Measurements from ENCODE around the gene HCN2. TPM values are rescaled to one million over a fixed set of nuclear protein-coding genes. Genes with fewer than 3 reads are reported as not detected.

Gene HCN2
- total RNA-seq, 1 donor from 2014 or later: 0.52 TPM

DNA sequence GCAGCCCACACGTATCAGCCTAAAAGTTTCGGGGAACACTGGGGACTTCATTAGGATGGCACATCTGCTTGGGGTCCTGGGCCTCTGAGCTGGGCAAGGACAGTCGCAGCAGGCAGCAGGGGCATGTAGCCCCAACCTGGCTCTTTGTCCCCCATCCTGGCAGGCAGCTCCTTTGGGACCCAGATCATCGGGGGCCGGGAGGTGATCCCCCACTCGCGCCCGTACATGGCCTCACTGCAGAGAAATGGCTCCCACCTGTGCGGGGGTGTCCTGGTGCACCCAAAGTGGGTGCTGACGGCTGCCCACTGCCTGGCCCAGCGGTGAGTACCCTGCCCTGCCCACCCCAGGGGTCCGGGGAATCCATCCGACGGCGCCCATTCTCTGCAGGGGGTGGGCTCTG, 42.6 kb upstream of the HCN2 start:
- no peaks in the 10 kb centered on the region for H3K9me3 ChIP-seq
- DNase-seq: no peak
- H3K27me3 ChIP-seq: no peaks in the 10 kb centered on the region
- no peaks in the 10 kb centered on the region for H3K4me1 ChIP-seq
- TF ChIP-seq, protein P1, sequence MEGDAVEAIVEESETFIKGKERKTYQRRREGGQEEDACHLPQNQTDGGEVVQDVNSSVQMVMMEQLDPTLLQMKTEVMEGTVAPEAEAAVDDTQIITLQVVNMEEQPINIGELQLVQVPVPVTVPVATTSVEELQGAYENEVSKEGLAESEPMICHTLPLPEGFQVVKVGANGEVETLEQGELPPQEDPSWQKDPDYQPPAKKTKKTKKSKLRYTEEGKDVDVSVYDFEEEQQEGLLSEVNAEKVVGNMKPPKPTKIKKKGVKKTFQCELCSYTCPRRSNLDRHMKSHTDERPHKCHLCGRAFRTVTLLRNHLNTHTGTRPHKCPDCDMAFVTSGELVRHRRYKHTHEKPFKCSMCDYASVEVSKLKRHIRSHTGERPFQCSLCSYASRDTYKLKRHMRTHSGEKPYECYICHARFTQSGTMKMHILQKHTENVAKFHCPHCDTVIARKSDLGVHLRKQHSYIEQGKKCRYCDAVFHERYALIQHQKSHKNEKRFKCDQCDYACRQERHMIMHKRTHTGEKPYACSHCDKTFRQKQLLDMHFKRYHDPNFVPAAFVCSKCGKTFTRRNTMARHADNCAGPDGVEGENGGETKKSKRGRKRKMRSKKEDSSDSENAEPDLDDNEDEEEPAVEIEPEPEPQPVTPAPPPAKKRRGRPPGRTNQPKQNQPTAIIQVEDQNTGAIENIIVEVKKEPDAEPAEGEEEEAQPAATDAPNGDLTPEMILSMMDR (IDR thresholded peaks at IDR 0.05): no peak
- no peak for ATAC-seq
- H3K4me3 ChIP-seq: no peak overlapping the region
- H3K27ac ChIP-seq: no peak overlapping the region
- intact Hi-C loops (cut with DNase I): no loop called here
- H3K36me3 ChIP-seq: peaks cover 5% of the 10 kb centered on the region

GRCh38 chr19:547836-548720, 41.6 kb upstream of the HCN2 start:
- H3K4me1 ChIP-seq: no peaks in the 10 kb centered on the region
- no peak overlapping the region for H3K4me3 ChIP-seq
- no peak overlapping the region for H3K27ac ChIP-seq
- H3K9me3 ChIP-seq: no peaks in the 10 kb centered on the region
- no peaks in the 10 kb centered on the region for H3K36me3 ChIP-seq
- intact Hi-C loops (cut with DNase I): no loop called here
- ATAC-seq (no peak), DNase-seq (no peak)
- TF ChIP-seq, protein P1 (IDR thresholded peaks at IDR 0.05): no peak
- H3K27me3 ChIP-seq: no peaks in the 10 kb centered on the region

GRCh38 chr19:548886-549830, 40.5 kb upstream of the HCN2 start:
- H3K4me3 ChIP-seq: no peak overlapping the region
- H3K9me3 ChIP-seq: no peaks in the 10 kb centered on the region
- TF ChIP-seq, protein P1 (IDR thresholded peaks at IDR 0.05): no peak
- no peaks in the 10 kb centered on the region for H3K36me3 ChIP-seq
- H3K27me3 ChIP-seq: no peaks in the 10 kb centered on the region
- DNase-seq: no peak
- intact Hi-C loops (cut with DNase I): no loop called here
- H3K27ac ChIP-seq: no peak overlapping the region
- no peaks in the 10 kb centered on the region for H3K4me1 ChIP-seq
- no peak for ATAC-seq

DNA sequence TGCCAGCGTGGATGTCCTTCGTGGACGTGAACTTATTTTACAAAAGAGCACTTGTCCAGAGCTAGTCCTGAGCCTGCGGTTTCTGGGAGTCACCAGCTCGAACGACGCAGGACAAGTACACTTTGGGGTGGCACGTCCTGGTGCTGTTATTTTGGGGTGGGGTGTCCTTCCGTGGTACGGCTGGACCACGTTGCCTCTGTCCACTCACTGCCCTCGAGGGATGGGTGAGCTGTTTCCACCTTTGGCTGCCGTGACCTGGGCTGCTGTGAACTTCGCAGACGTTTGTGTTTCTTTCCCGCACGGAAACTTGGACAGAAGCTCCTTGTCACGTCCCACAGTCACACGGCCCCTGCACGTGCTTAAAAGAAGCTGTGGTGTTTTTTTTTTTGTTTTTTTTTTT, 34.9 kb upstream of the HCN2 start:
- TF ChIP-seq, protein P1 (IDR thresholded peaks at IDR 0.05): no peak
- Histone ChIP-seq H3K9me3 (no peaks in the 10 kb centered on the region), H3K4me3 (no peak overlapping the region), H3K27me3 (no peaks in the 10 kb centered on the region), H3K27ac (no peak overlapping the region), H3K36me3 (no peaks in the 10 kb centered on the region), H3K4me1 (peaks cover 10% of the 10 kb centered on the region)
- intact Hi-C loops (cut with DNase I): no loop called here
- DNase-seq (no peak), ATAC-seq (no peak)

DNA sequence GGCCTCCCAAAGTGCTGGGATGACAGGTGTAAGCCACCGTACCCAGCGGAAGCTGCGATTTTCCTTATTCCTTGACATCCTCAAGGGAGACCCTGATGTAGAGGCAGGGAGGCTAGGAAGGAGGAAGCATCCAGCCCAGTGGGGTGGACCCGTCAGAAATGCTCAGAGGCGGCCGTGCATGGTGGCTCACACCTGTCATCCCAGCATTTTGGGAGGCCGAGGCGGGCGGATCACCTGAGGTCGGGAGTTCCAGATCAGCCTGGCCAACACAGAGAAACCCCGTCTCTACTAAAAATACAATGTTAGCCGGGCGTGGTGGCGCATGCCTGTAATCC, 34.2 kb upstream of the HCN2 start:
- TF ChIP-seq, protein P1 (IDR thresholded peaks at IDR 0.05): no peak
- ATAC-seq (no peak), DNase-seq (no peak)

More for the DNA sequence above, 34.2 kb upstream of the HCN2 start:
- intact Hi-C loops (cut with DNase I): no loop called here
- Histone ChIP-seq H3K4me3 (no peak overlapping the region), H3K27me3 (no peaks in the 10 kb centered on the region), H3K4me1 (peaks cover 10% of the 10 kb centered on the region), H3K27ac (no peak overlapping the region), H3K9me3 (no peaks in the 10 kb centered on the region), H3K36me3 (no peaks in the 10 kb centered on the region)

All from upper lobe of right lung (tissue), 1 donor.